Measurements from ENCODE around the gene EPS8.

DNA sequence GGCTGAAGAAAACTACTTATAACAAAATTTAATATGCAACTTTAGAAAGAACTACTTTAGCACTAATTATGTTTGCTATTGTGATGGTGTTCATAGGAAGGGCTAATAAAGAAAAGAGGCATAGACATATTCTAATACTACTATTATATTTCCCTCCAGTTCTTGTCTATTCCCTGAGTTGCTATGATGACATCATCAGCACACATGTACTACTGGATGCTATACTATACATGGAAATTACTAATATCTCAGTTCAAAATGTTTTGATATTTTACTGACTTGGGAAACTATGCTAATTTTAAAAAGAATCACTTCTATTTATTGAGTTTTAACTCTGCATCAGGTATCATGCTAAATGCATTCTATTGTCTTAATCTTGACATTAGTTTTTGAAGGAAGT lies 101.6 kb downstream of the EPS8 start:
- TF ChIP-seq, protein P1, sequence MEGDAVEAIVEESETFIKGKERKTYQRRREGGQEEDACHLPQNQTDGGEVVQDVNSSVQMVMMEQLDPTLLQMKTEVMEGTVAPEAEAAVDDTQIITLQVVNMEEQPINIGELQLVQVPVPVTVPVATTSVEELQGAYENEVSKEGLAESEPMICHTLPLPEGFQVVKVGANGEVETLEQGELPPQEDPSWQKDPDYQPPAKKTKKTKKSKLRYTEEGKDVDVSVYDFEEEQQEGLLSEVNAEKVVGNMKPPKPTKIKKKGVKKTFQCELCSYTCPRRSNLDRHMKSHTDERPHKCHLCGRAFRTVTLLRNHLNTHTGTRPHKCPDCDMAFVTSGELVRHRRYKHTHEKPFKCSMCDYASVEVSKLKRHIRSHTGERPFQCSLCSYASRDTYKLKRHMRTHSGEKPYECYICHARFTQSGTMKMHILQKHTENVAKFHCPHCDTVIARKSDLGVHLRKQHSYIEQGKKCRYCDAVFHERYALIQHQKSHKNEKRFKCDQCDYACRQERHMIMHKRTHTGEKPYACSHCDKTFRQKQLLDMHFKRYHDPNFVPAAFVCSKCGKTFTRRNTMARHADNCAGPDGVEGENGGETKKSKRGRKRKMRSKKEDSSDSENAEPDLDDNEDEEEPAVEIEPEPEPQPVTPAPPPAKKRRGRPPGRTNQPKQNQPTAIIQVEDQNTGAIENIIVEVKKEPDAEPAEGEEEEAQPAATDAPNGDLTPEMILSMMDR (IDR thresholded peaks at IDR 0.05): no peak
- TF ChIP-seq POLR2A (IDR thresholded peaks at IDR 0.05): no peak
- no peak for TF ChIP-seq POLR2AphosphoS5 (IDR thresholded peaks at IDR 0.05; ENCODE audit: insufficient read depth in 1 of 2, low read depth in 1 of 2)

Measured in vagina (tissue), 2 donors.